Measurements from ENCODE around the gene PGGT1B.

- TF ChIP-seq POLR2AphosphoS5 (IDR thresholded peaks at IDR 0.05; ENCODE audit: insufficient read depth in 1 of 2, low read depth in 1 of 2) (no peak), CTCF (IDR thresholded peaks at IDR 0.05) (no peak)
These were observed 19.3 kb downstream of the PGGT1B start for GRCh38 chr5:115243412-115243811.
